ENCODE data around the gene ZNF804B. TPM values are rescaled to one million over a fixed set of nuclear protein-coding genes. Genes with fewer than 3 reads are reported as not detected.

Gene ZNF804B
- not detected for total RNA-seq

- Histone ChIP-seq H3K9me3 (no peaks in the 10 kb centered on the region), H3K4me3 (peak within 1 kb of the TSS; percentile 55), H3K27me3 (replicated peaks; ENCODE audit: insufficient read depth) (no peaks in the 10 kb centered on the region), H3K4me1 (ENCODE audit: control insufficient read depth in 1 of 2, low read depth in 2 of 2) (peaks cover 3 to 8% of the 10 kb centered on the region in 2 donors), H3K27ac (no peak within 1 kb of the TSS), H3K36me3 (no peaks in the 10 kb centered on the region)
- no peak for ATAC-seq (ENCODE audit: insufficient number of reproducible peaks, low FRiP score, low read depth)
- no peak for DNase-seq (ENCODE audit: low spot score)
- TF ChIP-seq CTCF (IDR thresholded peaks at IDR 0.05): no peak
Measured at GRCh38 chr7:88759230-88760135, at the start of gene ZNF804B. ZNF804B (plus strand) TSS chr7:88759700; CDS start chr7:88759977, 277 bp downstream.

- ATAC-seq (ENCODE audit: insufficient number of reproducible peaks, low FRiP score, low read depth) (no peak), DNase-seq (ENCODE audit: low spot score) (no peak)
- H3K27ac ChIP-seq: no peak overlapping the region
- no peaks in the 10 kb centered on the region for H3K27me3 ChIP-seq (replicated peaks; ENCODE audit: insufficient read depth)
- no peak for TF ChIP-seq CTCF (IDR thresholded peaks at IDR 0.05)
- no peaks in the 10 kb centered on the region for H3K9me3 ChIP-seq
- H3K4me3 ChIP-seq: no peak overlapping the region
- no peaks in the 10 kb centered on the region for H3K4me1 ChIP-seq (ENCODE audit: control insufficient read depth in 1 of 2, low read depth in 2 of 2)
- H3K36me3 ChIP-seq: no peaks in the 10 kb centered on the region
Measured at GRCh38 chr7:88735920-88736319, 23.6 kb upstream of the ZNF804B start.

DNA sequence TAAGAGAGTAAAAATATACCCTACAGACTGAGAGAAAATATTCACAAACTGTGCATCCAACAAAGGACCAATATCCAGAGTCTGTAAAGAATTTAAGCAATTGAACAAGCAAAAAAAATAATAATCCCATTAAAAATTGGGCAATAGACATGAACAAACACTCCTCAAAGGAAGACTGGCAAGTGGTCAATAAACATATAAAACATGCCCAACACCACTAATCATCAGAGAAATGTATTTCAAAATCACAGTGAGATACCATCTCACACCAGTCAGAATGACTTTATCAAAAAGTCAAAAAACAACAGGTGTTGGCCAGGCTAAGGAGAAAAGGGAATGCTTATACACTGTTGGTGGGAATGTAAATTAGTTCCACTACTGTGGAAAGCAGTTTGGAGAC, 21.9 kb upstream of the ZNF804B start:
- Histone ChIP-seq H3K4me1 (ENCODE audit: control insufficient read depth in 1 of 2, low read depth in 2 of 2) (no peaks in the 10 kb centered on the region), H3K27ac (no peak overlapping the region), H3K27me3 (replicated peaks; ENCODE audit: insufficient read depth) (no peaks in the 10 kb centered on the region), H3K36me3 (no peaks in the 10 kb centered on the region), H3K9me3 (no peaks in the 10 kb centered on the region), H3K4me3 (no peak overlapping the region)
- ATAC-seq (ENCODE audit: insufficient number of reproducible peaks, low FRiP score, low read depth) (no peak), DNase-seq (ENCODE audit: low spot score) (no peak)
- no peak for TF ChIP-seq CTCF (IDR thresholded peaks at IDR 0.05)

DNA sequence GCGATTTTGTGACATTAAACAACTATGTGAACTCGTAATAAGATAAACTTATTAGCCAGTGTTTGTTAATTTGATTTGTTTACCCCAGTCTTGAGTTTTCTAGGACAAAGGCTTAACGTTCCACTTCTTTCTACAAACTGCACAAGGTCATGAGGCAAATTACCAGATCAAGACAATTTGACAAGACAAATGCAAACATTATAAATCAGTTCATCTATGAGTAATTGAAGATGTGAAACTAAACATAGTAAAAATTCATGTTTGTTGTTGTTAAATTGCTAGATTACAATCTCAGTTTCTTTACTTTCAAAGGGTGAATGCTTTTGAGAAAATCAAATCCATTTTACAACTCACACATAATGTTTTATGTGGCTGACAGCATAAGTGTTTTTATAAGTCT, 13.4 kb upstream of the ZNF804B start:
- Histone ChIP-seq H3K4me3 (no peak overlapping the region), H3K27me3 (replicated peaks; ENCODE audit: insufficient read depth) (no peaks in the 10 kb centered on the region), H3K36me3 (no peaks in the 10 kb centered on the region), H3K9me3 (no peaks in the 10 kb centered on the region), H3K4me1 (ENCODE audit: control insufficient read depth in 1 of 2, low read depth in 2 of 2) (no peaks in the 10 kb centered on the region), H3K27ac (no peak overlapping the region)
- no peak for ATAC-seq (ENCODE audit: insufficient number of reproducible peaks, low FRiP score, low read depth)
- no peak for DNase-seq (ENCODE audit: low spot score)
- no peak for TF ChIP-seq CTCF (IDR thresholded peaks at IDR 0.05)

- no peak for ATAC-seq (ENCODE audit: insufficient number of reproducible peaks, low FRiP score, low read depth)
- peaks cover 3 to 8% of the 10 kb centered on the region in 2 donors for H3K4me1 ChIP-seq (ENCODE audit: control insufficient read depth in 1 of 2, low read depth in 2 of 2)
- no peaks in the 10 kb centered on the region for H3K9me3 ChIP-seq
- TF ChIP-seq CTCF (IDR thresholded peaks at IDR 0.05): no peak
- no peaks in the 10 kb centered on the region for H3K36me3 ChIP-seq
- H3K27me3 ChIP-seq (replicated peaks; ENCODE audit: insufficient read depth): no peaks in the 10 kb centered on the region
- no peak for DNase-seq (ENCODE audit: low spot score)
- H3K27ac ChIP-seq: no peak overlapping the region
- no peak overlapping the region for H3K4me3 ChIP-seq
Measured at GRCh38 chr7:88756802-88757201, 2.7 kb upstream of the ZNF804B start.

Data from thoracic aorta (tissue), 2 donors.